Measurements from ENCODE around the gene RHEBL1.

The RHEBL1 gene

DNA sequence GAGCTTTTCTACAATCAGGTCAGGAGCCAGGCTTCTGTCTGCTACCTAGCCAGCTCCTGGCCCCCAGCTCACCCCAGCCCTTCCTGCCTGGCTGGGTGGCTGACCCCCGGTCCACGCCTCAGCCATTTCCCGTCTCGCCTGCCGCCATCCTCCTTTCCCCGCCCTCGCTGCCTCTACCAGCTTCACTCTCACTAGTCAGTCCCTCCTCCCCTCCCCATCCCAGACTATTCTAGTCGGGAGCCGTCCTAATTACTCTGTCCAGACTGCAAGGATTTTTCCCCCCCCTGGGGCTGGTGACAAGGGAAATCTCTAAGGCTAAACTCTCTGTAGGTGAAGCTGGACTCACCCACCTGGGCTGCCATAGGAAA is 24.0 kb upstream of the RHEBL1 start:
- TF ChIP-seq, protein P1, sequence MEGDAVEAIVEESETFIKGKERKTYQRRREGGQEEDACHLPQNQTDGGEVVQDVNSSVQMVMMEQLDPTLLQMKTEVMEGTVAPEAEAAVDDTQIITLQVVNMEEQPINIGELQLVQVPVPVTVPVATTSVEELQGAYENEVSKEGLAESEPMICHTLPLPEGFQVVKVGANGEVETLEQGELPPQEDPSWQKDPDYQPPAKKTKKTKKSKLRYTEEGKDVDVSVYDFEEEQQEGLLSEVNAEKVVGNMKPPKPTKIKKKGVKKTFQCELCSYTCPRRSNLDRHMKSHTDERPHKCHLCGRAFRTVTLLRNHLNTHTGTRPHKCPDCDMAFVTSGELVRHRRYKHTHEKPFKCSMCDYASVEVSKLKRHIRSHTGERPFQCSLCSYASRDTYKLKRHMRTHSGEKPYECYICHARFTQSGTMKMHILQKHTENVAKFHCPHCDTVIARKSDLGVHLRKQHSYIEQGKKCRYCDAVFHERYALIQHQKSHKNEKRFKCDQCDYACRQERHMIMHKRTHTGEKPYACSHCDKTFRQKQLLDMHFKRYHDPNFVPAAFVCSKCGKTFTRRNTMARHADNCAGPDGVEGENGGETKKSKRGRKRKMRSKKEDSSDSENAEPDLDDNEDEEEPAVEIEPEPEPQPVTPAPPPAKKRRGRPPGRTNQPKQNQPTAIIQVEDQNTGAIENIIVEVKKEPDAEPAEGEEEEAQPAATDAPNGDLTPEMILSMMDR (IDR thresholded peaks at IDR 0.05; ENCODE audit: extremely low read depth, missing control alignments): no peak
- no peak for DNase-seq (ENCODE audit: low spot score)

GRCh38 chr12:49092816-49093406 is 23.1 kb upstream of the RHEBL1 start:
- TF ChIP-seq, protein P1 (IDR thresholded peaks at IDR 0.05; ENCODE audit: extremely low read depth, missing control alignments): no peak
- no peak for DNase-seq (ENCODE audit: low spot score)

DNA sequence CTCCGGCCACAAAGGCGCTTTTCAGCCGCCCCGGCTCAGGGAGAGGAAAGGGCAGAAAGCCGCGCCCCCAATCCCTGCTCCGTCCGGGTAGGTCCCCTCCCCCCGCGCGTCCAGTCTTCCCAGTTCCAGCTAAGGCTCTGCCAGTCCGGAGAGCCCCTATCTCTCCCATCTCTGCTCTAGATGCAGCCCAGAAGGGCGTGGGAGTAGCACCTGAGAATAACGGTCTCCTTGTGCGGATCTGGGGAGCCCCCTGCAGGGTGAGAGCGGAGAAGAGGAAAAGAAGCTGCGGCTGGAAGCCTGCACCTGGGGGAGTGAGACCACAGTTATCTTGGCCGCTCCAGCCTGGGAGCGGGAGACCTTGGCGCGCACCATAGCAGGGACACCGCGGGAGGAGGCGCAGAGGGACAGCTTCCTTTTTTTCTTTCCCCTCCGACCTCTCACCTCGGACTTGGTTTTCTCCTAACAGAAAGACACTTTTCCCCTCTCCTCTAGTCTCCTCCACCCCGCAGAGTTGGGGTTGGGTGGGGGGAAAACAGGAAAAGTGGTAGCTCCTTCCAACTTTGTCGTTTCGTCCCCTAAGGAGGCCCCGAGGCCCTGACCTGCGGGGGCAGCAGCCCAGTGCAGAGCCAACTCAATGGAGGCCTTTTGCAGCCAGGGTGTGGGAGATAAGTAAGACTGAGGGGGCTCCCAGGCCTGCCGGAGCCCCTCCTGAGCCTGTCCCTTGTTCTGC is 22.5 kb upstream of the RHEBL1 start:
- TF ChIP-seq, protein P1 (IDR thresholded peaks at IDR 0.05; ENCODE audit: extremely low read depth, missing control alignments): peak; percentile 64
- DNase-seq (ENCODE audit: low spot score): peak; percentile 90

GRCh38 chr12:49091836-49092085 is 22.0 kb upstream of the RHEBL1 start:
- DNase-seq (ENCODE audit: low spot score): no peak
- TF ChIP-seq, protein P1 (IDR thresholded peaks at IDR 0.05; ENCODE audit: extremely low read depth, missing control alignments): no peak

GRCh38 chr12:49091056-49091835 is 21.5 kb upstream of the RHEBL1 start:
- DNase-seq (ENCODE audit: low spot score): no peak
- TF ChIP-seq, protein P1 (IDR thresholded peaks at IDR 0.05; ENCODE audit: extremely low read depth, missing control alignments): no peak

DNA sequence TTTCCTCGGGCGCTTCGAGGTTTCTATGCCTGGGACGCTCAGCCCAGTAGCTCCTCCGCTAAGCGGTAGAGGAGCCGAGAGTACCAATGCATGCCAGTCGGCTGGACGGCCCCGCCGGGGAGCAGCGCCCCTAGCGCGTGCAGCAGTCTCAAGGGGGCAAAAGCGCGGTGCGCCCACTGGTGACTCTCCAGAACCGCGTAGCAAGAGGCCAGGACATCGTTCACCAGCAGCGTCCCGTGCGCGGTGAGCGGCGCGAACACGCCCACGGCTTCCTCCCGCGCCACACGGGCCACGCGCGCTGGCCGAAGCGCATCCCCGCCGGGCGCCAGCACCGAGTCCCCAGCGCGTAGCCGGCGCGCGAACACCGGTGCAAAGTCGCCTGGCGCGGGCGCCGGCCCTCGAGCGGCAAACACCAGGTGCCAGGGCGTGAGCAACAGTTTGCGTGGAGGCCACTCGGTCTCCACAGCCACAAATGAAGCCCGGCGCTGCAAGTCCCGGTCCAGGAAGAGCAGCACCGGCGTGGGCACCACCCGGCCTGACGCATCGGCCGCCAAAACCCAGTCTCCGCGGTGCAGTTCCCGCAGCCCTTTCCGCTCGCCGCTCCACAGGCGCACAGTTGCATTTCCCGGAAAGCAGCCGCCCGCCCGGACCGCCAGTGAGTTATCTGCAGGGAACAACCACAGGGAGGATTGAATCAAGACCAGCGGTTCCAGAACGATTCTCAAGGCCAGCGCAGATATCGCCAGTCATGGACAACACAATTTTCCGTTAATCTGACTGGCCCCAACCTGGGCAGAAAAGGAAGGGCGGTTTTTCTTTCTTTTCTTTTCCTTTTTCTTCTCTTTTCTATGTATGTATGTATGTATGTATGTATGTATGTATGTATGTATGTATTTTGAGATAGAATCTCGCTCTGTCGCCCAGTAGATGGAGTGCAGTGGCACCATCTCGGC is 20.3 kb upstream of the RHEBL1 start:
- no peak for DNase-seq (ENCODE audit: low spot score)
- TF ChIP-seq, protein P1 (IDR thresholded peaks at IDR 0.05; ENCODE audit: extremely low read depth, missing control alignments): no peak
